ENCODE results near the gene GJA3. TPM values are rescaled to one million over a fixed set of nuclear protein-coding genes. Genes with fewer than 3 reads are reported as not detected.
A peak's percentile ranks its signal among the peaks of the same experiment; 100 is the strongest.

The GJA3 gene
- total RNA-seq, 1 donor from 2014 or later: 17.6 TPM

DNA sequence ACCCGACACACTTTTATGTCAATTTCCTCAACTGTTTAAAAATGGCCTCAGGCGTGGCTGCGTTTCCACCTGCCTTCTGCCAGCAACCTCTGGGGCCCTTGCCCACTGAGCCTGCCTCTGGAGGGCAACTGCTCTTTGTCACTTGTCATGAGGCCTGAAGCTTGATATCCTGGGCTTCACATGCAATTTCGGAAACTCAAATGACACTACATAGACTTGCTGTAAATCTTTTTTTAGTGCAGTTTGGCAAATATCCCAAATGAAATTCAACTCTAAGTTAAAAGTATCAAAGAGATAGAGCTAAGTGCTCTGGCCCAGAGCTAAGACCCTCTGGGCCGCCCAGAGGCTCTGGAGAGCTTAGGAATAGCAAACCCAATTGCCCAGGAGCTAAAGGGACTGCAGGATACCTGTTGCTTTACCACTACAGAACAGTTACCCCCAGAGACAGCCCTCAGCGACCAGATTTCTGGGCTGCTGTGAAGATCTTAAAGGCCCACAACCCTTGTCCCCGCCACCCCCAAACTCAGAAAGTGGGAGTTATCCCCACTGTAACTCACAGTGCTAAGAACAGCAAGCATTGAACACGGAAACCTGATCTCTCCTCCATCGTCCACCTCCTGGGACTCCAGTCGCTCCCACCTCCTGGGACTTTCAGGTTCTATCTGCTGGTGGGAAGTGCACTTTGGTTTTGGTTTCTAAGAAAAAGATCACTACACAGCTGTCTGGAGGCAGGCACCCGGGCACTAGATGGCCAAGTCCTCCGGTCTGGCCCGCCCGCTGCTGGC, 19.4 kb downstream of the GJA3 start:
- Histone ChIP-seq H3K36me3 (no peaks in the 10 kb centered on the region), H3K27ac (replicated peaks) (peak overlapping the region; percentile 86), H3K4me1 (peaks cover 70% of the 10 kb centered on the region), H3K27me3 (ENCODE audit: low read depth) (peaks cover 74% of the 10 kb centered on the region), H3K4me3 (peak overlapping the region; percentile 45), H3K9me3 (replicated peaks) (no peaks in the 10 kb centered on the region)
- peak; percentile 71 for DNase-seq
- intact Hi-C loops (cut with micrococcal nuclease): no loop called here
- TF ChIP-seq CTCF (IDR thresholded peaks at IDR 0.05; ENCODE audit: borderline replicate concordance): peak; percentile 26

- intact Hi-C loops (cut with micrococcal nuclease): no loop called here
- no peak for TF ChIP-seq CTCF (IDR thresholded peaks at IDR 0.05; ENCODE audit: borderline replicate concordance)
- H3K4me3 ChIP-seq: no peak overlapping the region
- H3K9me3 ChIP-seq (replicated peaks): no peaks in the 10 kb centered on the region
- peaks cover 79% of the 10 kb centered on the region for H3K27me3 ChIP-seq (ENCODE audit: low read depth)
- H3K4me1 ChIP-seq: peaks cover 62% of the 10 kb centered on the region
- DNase-seq: no peak
- H3K27ac ChIP-seq (replicated peaks): peak overlapping the region; percentile 86
- H3K36me3 ChIP-seq: no peaks in the 10 kb centered on the region
Observed at GRCh38 chr13:20140487-20140886, 20.4 kb downstream of the GJA3 start.

GRCh38 chr13:20137875-20138274, 23.0 kb downstream of the GJA3 start:
- TF ChIP-seq CTCF (IDR thresholded peaks at IDR 0.05; ENCODE audit: borderline replicate concordance): no peak
- intact Hi-C loops (cut with micrococcal nuclease): no loop called here

GRCh38 chr13:20136781-20137703, 23.8 kb downstream of the GJA3 start:
- Histone ChIP-seq H3K27me3 (ENCODE audit: low read depth) (peaks cover 77% of the 10 kb centered on the region), H3K27ac (replicated peaks) (no peak overlapping the region), H3K9me3 (replicated peaks) (no peaks in the 10 kb centered on the region), H3K4me1 (peaks cover 57% of the 10 kb centered on the region), H3K36me3 (no peaks in the 10 kb centered on the region), H3K4me3 (no peak overlapping the region)
- peak; percentile 26 for TF ChIP-seq CTCF (IDR thresholded peaks at IDR 0.05; ENCODE audit: borderline replicate concordance)
- no peak for DNase-seq
- intact Hi-C loops (cut with micrococcal nuclease): no loop called here

More at GRCh38 chr13:20137875-20138274, 23.0 kb downstream of the GJA3 start:
- peaks cover 62% of the 10 kb centered on the region for H3K4me1 ChIP-seq
- peaks cover 82% of the 10 kb centered on the region for H3K27me3 ChIP-seq (ENCODE audit: low read depth)
- H3K27ac ChIP-seq (replicated peaks): no peak overlapping the region
- DNase-seq: no peak
- no peak overlapping the region for H3K4me3 ChIP-seq
- H3K36me3 ChIP-seq: no peaks in the 10 kb centered on the region
- H3K9me3 ChIP-seq (replicated peaks): no peaks in the 10 kb centered on the region

DNA sequence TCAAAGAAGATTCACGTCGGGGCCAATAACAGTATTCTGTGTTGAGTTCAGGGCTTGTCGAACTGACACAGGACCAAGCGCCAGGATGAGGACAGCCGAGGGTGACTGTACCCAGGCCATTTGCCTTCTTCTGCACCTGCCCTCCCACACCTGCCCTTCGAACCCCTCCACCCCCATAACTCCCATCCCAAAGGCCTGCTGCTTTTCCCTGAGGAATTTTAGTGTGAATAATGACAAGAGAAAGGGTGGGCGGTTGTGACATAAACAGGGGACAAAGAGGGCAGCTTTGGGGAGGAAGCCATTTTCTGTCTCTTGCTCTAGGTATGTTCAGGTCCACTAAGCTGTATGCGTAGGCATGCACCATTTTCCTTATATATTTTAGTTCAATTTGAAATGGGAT, 26.1 kb downstream of the GJA3 start:
- Histone ChIP-seq H3K36me3 (no peaks in the 10 kb centered on the region), H3K4me1 (peaks cover 48% of the 10 kb centered on the region), H3K4me3 (no peak overlapping the region), H3K27me3 (ENCODE audit: low read depth) (peaks cover 67% of the 10 kb centered on the region), H3K9me3 (replicated peaks) (no peaks in the 10 kb centered on the region), H3K27ac (replicated peaks) (no peak overlapping the region)
- no peak for TF ChIP-seq CTCF (IDR thresholded peaks at IDR 0.05; ENCODE audit: borderline replicate concordance)
- intact Hi-C loops (cut with micrococcal nuclease): no loop called here
- DNase-seq: no peak
